GM18505 (cell line): ENCODE results near the gene ACTN4.
"Not testable (repeated sequence)": the region's sequence is repeated elsewhere in the genome, so short reads cannot be mapped to it uniquely, and the experiment has no call there.

Experiments used
- ATAC-seq: cut with Tn5 transposase; IDR thresholded peaks from one replicate; pipeline ENCODE4 v1.9.1; 2021; ENCODE audit not compliant: unreplicated experiment
- POLR2A ChIP-seq: IDR thresholded peaks from 4 replicates; pipeline ENCODE4 v1.6.1; 2011; ENCODE audit warnings: borderline replicate concordance; ENCODE audit not compliant: insufficient read depth, insufficient read length; ENCODE audit errors: extremely low read depth

The ACTN4 gene

GRCh38 chr19:38739440-38740256, 92.2 kb downstream of the ACTN4 start:
- ATAC-seq: no peak
- TF ChIP-seq POLR2A: no peak

DNA sequence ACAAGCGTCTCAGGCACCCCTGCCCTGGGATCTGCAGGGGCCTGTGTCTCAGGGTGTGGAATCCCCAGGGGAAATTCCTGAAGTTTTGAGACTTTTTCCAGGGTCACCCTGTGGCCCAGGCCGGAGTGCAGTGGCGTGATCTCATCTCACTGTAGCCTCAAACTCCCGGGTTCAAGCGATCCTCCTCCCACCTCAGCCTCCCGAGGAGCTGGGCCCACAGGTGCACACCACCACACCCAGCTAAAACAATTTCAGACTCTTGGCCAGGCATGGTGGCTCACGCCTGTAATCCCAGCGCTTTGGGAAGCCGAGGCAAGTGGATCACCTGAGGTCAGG, 92.8 kb downstream of the ACTN4 start:
- TF ChIP-seq POLR2A: no peak
- ATAC-seq: no peak

DNA sequence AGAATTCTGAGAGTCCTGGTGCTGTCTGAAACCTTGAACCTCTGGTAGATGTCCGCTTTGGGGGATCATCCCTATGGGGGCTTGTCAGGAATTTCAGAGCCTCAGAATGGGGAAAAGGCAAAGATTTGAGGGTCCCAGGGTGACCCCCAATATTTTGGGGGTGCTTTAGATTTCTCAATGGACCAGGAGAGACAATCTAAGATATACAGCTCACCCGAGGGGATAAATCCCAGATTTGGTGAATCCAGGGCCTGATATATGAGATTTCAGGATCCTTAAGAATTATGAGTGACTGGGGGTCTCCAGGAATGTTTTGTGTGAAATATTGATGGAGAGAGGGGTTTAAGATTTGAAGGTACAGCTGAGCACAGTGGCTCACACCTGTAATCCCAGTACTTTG, 93.5 kb downstream of the ACTN4 start:
- no peak for ATAC-seq
- TF ChIP-seq POLR2A: no peak

DNA sequence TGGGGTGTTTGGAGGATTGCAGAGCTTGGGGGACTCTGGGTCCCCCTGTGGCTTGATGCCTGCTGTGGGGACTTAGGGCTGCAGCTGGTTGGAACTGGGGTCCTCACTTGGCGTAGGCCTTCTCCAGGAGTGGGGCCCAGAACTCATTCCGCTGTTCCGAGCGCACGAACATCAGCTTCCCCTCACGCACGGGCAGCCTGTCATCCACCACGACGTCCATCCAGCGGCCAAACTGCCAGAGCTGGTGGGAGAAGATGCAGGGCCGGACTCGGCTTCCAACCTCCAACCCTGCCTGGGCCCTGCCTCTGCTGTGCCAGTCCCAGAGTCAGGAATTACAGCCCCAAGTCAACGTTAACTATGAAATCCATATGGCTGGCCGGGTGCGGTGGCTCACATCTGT, 94.2 kb downstream of the ACTN4 start:
- no peak for ATAC-seq
- no peak for TF ChIP-seq POLR2A

DNA sequence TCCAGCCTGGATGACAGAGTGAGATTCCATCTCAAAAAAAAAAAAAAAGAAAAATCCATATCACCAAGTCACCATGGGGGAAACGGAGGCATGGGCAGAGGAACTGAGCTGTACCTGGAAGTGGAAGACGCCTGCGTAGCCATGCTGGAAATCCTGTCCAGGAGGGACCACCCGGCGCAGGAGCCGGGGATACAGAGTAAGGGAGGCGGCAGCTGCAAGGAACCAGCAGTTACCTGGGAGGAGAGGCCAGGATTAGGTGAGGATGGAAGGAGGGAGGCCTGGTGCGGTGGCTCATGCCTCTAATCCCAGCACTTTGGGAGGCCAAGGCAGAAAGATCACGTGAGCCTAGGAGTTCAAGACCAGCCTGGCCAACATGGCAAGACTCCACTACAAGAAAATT, 94.8 kb downstream of the ACTN4 start:
- ATAC-seq: no peak

GRCh38 chr19:38742906-38743305, 95.5 kb downstream of the ACTN4 start:
- ATAC-seq: no peak
- TF ChIP-seq POLR2A: no peak

More for the DNA sequence above, 94.8 kb downstream of the ACTN4 start:
- no peak for TF ChIP-seq POLR2A

- ATAC-seq: no peak
- TF ChIP-seq POLR2A: no peak
Measured at GRCh38 chr19:38743394-38744297, 96.2 kb downstream of the ACTN4 start.

DNA sequence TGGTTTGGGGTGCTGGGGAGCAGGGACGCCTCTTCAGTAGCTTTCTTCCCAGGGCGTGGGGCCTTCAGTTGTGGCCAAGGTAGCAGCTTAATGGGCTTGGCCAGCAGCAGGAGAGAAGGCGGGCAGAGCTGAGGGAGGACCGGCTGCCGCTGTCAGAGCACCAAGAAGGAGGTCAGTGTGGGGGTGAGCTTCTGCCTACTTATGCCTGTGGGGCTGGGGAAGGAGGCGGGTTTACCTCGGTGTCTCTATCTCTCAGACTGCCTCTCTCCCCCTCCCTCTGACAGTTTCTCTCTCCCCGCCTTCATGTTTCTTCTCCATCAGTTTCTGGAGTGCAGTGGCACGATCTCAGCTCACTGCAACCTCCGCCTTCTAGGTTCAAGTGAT, 96.8 kb downstream of the ACTN4 start, which contains the start of gene CAPN12:
CAPN12 (minus strand) TSS at position 177 of the 384 bp plus-strand sequence. CDS start 309 bp downstream, outside the sequence.
- TF ChIP-seq POLR2A: no peak

DNA sequence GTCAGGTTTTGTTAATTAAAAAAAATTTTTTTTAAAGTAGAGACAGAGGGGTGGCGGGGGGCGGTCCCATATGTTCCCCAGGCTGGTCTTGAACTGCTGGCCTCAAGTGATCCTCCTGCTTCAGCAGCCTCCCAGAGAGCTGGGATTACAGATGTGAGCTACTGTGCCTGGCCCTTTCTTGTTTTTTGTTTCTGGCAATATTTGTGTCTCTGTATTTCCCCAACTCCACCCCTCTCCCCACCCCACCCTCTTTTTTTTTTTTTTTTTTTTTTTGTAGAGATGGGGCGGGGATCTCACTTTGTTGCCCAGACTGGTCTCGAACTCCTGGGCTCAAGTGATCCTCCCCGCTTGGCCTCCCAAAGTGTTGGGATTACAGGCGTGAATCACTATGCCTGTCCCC, 97.4 kb downstream of the ACTN4 start:
- ATAC-seq: no peak

More for the DNA sequence above, 96.8 kb downstream of the ACTN4 start, which contains the start of gene CAPN12:
- no peak for ATAC-seq

DNA sequence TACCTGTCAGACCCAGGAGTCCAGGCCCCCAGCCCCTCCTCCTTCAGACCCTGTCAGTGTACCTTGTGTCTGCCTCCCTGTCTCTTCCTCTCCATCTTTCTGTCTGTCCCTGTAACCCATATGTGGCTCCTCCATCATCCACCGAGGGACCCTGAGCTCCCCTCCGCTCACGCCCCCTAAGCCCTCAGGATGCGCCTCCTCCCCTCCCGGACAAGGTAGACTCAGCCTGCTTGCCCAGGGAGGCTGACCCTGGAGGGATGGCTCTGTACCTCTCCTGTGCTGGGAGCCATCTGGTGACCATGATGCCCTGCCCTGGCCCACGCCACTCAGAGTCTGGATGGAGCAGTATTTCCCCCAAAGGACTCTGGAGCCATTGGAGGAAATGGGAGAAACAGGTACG, 97.9 kb downstream of the ACTN4 start:
- no peak for ATAC-seq
- no peak for TF ChIP-seq POLR2A

More for the DNA sequence above, 97.4 kb downstream of the ACTN4 start:
- TF ChIP-seq POLR2A: no peak

DNA sequence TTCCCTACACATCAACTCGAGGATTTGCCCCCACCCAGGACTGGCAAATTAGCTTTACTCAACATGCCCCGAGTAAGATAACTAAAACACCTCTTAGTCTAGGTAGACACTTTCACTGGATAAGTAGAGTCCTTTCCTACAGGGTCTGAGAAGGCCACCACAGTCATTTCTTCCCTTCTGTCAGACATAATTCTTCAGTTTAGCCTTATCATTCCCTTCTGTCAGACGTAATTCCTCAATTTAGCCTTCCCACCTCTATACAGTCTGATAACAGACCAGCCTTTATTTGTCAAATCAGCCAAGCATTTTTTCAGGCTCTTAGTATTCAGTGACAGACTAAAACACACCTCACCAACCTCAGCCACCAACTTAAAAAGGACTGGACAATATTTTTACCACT, 106.3 kb downstream of the ACTN4 start:
- not testable (repeated sequence) for ATAC-seq

DNA sequence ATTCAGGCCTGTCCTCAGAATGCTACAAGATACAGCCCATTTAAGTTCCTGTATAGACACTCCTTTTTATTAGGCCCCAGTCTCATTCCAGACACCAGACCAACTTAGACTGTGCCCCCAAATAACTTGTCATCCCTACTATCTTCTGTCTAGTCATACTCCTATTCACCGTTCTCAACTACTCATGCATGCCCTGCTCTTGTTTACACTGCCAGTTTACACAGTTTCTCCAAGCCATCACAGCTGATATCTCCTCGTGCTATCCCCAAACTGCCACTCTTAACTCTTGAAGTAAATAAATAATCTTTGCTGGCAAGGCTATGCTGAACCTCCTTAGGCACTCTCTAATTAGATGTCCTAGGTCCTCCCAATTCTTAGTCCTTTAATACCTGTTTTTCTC, 106.7 kb downstream of the ACTN4 start:
- not testable (repeated sequence) for ATAC-seq

DNA sequence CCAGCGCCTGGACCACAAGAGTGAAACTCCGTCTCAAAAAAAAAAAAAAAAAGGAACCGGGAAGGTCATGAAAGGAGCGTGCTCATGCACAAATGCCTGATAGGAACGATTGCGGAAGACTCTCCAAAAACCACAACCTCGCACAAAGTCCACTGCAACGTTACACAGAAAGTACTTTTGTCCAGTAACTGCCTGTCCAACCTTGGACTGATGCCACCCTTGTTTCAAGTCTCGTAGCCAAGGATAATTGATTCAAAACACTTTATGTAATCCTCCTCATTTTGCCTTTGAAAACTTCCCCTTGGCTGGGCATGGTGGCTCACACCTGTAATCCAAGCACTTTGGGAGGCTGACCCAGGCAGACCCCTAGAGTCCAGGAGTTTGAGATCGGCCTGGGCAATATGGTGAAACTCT, 112.1 kb downstream of the ACTN4 start:
- no peak for TF ChIP-seq POLR2A
- ATAC-seq: no peak

GRCh38 chr19:38760805-38761517, 113.5 kb downstream of the ACTN4 start:
- ATAC-seq: not testable (repeated sequence)

DNA sequence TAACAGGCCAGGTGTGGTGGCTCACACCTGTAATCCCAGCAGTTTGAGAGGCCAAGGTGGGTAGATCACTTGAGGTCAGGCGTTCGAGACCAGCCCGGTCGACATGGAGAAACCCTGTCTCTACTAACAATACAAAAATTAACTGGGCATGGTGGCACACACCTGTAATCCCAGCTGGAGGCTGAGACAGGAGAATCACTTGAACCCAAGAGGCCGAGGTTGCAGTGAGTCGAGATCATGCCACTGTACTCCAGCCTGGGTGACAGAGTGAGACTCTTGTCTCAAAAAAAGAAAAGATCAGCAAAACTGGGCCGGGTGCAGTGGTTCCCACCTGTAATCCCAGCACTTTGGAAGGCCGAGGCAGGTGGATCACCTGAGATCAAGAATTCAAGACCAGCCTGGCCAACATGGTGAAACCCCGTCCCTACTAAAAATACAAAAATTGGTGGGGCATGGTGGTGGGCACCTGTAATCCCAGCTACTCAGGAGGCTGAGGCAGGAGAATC, 114.5 kb downstream of the ACTN4 start:
- not testable (repeated sequence) for ATAC-seq
